ENCODE data around the gene KIF16B.

DNA sequence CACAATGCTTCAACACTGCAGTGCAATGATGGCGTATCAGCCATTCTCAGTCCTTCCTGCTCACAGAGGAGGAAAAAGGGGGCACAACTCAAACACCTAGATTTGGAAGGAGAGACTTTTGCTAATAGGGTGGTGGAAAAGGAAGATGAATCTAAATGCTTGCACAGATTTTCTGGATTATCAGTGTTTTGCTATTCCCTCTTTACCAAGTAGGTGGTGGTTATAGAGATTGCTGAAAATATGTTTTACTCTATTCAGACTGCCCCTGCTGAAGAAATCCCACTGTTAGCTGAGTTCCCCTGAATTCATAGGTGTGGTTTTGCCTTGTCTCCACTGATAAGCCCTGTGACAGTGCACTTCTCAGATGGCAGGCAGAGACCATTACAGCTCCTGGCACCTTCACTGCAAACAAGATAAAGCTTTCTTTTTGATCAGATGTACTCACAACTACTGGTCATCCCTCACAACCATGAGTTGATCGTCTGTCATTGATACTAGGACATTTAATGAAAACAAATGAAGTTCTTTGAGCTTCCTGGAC is 311.4 kb downstream of the KIF16B start:
- TF ChIP-seq, protein P1, sequence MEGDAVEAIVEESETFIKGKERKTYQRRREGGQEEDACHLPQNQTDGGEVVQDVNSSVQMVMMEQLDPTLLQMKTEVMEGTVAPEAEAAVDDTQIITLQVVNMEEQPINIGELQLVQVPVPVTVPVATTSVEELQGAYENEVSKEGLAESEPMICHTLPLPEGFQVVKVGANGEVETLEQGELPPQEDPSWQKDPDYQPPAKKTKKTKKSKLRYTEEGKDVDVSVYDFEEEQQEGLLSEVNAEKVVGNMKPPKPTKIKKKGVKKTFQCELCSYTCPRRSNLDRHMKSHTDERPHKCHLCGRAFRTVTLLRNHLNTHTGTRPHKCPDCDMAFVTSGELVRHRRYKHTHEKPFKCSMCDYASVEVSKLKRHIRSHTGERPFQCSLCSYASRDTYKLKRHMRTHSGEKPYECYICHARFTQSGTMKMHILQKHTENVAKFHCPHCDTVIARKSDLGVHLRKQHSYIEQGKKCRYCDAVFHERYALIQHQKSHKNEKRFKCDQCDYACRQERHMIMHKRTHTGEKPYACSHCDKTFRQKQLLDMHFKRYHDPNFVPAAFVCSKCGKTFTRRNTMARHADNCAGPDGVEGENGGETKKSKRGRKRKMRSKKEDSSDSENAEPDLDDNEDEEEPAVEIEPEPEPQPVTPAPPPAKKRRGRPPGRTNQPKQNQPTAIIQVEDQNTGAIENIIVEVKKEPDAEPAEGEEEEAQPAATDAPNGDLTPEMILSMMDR (IDR thresholded peaks at IDR 0.05), result no peak
- TF ChIP-seq FOXP1 (CRISPR knock-in tag; IDR thresholded peaks at IDR 0.05; ENCODE audit: borderline replicate concordance) (no peak), TEAD1 (CRISPR knock-in tag; IDR thresholded peaks at IDR 0.05) (no peak), SP1 (CRISPR knock-in tag; conservative IDR thresholded peaks at IDR 0.05) (no peak)
- TF ChIP-seq, protein P2, sequence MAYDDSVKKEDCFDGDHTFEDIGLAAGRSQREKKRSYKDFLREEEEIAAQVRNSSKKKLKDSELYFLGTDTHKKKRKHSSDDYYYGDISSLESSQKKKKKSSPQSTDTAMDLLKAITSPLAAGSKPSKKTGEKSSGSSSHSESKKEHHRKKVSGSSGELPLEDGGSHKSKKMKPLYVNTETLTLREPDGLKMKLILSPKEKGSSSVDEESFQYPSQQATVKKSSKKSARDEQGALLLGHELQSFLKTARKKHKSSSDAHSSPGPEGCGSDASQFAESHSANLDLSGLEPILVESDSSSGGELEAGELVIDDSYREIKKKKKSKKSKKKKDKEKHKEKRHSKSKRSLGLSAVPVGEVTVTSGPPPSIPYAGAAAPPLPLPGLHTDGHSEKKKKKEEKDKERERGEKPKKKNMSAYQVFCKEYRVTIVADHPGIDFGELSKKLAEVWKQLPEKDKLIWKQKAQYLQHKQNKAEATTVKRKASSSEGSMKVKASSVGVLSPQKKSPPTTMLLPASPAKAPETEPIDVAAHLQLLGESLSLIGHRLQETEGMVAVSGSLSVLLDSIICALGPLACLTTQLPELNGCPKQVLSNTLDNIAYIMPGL (CRISPR knock-in tag; IDR thresholded peaks at IDR 0.05), result no peak

Data from WTC11 (cell line).